ENCODE measurements around the gene ABHD16A. TPM values are rescaled to one million over a fixed set of nuclear protein-coding genes. Genes with fewer than 3 reads are reported as not detected.

Gene ABHD16A
- total RNA-seq, 1 experiment from 2014 or later = 28.0 TPM

DNA sequence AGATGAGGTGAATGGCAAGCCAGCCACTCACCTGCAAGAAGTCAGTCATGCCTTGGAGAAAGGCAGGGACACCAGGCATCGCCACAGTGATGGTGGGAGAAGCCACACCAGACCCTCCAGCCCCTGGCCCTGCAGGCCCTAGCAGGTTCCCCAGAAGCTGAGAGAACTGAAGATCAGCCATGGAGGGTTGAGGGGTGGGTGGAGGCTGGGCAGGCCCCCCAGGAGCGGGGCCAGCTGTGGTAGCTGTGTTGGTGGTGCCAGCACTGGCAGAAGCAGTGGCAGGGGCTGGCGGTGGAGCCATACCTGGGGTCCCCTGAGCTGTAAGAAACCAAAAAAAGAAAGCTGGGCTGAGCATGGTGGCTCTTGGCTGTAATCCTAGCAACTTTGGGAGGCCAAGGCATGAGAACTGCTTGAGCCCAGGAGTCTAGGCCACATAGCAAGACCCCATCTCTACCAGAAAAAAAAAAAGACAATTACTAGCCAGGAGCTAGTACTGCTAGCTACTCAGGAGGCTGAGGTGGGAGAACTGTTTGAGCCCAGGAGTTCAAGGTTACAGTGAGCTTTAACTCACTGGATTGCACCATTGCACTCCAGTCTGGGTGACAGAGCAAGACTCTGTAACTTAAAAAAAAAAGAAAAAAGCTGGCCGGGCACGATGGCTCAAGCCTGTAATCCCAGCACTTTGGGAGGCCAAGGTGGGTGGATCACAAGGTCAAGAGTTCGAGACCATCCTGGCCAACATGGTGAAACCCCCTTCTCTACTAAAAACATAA, 60.1 kb downstream of the ABHD16A start:
- DNase-seq (ENCODE audit: low spot score) = no peak

DNA sequence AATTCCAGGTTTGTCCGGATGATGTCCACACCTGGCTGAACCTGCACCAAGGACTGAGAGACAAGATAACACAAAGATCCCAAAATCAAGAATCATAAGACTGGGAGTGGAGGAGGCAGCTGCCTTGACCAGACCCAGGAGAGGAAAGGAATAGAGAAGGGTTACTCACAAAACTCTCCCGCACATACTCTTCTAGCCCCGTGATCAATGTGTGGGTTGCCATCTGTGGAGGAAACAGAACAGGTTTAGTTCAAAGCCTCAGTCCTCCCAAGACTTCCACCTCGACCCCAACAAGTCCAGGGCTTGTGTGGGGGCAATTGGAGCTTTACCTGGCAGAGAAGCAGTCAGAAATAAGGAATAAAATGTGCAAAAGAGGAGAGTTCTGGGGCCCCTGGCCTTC, 61.8 kb downstream of the ABHD16A start:
- no peak for DNase-seq (ENCODE audit: low spot score)

DNA sequence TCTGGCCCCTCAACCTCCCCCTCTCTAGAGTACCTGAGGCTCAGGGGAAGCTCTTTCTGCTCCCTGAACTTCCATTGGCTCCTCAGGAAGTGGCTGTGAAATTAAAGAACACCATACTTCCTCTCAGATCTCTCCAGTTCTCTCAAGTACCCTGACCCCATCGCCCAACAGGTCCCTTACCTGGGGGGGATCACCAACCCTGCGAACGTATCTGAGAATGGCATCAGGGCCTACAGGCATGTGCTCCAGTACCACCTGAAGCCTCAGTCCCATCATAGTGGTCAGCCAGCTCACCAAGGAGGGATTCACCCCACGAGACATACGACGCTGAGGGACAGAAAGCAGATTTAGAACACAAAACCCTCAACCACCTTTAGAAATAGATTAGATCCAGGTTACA, 62.5 kb downstream of the ABHD16A start:
- DNase-seq (ENCODE audit: low spot score) = no peak

DNA sequence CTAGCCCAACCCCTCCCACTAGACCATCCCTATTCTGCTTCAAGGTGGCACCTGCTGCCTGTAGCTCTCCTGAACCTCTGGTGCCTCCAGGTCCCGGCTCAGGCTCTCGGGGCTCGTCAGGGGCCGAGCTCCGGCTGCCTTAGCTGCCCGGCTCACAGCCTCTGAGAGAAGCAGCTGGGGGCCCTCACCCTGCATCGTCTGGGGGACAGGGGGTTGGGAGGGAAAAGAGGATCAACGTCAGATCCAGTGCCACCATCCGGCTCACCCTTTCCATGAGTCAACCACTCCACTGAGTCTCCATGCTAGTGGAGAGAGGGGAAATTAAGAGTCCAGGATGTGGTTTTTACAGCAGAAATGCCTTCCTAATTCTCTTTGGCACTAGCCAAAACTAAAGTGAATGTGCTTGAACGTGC, 63.7 kb downstream of the ABHD16A start:
- no peak for DNase-seq (ENCODE audit: low spot score)

DNA sequence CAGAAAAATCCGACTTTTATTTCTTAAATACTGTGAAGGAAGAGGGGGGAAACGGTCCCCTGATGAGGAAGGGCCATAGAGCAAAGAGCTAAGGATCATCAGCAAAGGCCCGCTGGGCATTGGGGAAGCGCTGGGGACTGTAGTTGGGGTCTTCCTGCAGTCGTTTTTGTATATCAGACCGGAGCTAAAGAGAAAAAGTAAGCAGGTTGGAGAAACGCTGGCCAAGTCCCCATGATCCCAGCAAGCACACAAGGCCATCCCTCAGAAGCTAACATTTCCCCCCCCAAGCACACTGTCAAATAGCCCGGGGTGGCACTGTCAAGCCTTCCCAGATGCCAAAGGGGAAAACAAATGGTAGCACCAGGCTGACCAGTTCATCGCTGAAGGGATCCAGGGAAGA, 64.1 kb downstream of the ABHD16A start:
- no peak for DNase-seq (ENCODE audit: low spot score)

Other genes with a start within 250 kb of the ABHD16A start
- 12.2 and 14.5 TPM in 2 replicates for gene MICB, start 205.2 kb downstream of the ABHD16A start, total RNA-seq (2014; rRNA removed; shearing (Covaris generic))
- gene MCCD1, start 174.4 kb downstream of the ABHD16A start, total RNA-seq (2014; rRNA removed; shearing (Covaris generic)) = not detected in 2 replicates
- 580 and 595 TPM in 2 replicates for gene DDX39B, start 161.3 kb downstream of the ABHD16A start, total RNA-seq (2014; rRNA removed; shearing (Covaris generic))
- 0.60 TPM in 1 of 2 replicates, not detected in the other for gene ATP6V1G2, start 156.7 kb downstream of the ABHD16A start, total RNA-seq (2014; rRNA removed; shearing (Covaris generic))
- 12.9 and 13.6 TPM in 2 replicates for gene NFKBIL1, start 155.7 kb downstream of the ABHD16A start, total RNA-seq (2014; rRNA removed; shearing (Covaris generic))
- gene LTA, start 131.0 kb downstream of the ABHD16A start, total RNA-seq (2014; rRNA removed; shearing (Covaris generic)) = not detected in 2 replicates
- not detected in 2 replicates for gene TNF, start 127.8 kb downstream of the ABHD16A start, total RNA-seq (2014; rRNA removed; shearing (Covaris generic))
- gene LTB, start 120.9 kb downstream of the ABHD16A start, total RNA-seq (2014; rRNA removed; shearing (Covaris generic)) = not detected in 2 replicates
- gene LST1, start 117.0 kb downstream of the ABHD16A start, total RNA-seq (2014; rRNA removed; shearing (Covaris generic)) = not detected in 2 replicates
- gene NCR3, start 110.3 kb downstream of the ABHD16A start, total RNA-seq (2014; rRNA removed; shearing (Covaris generic)) = not detected in 2 replicates
- not detected in 2 replicates for gene AIF1, start 88.1 kb downstream of the ABHD16A start, total RNA-seq (2014; rRNA removed; shearing (Covaris generic))
- gene PRRC2A, start 82.6 kb downstream of the ABHD16A start, total RNA-seq (2014; rRNA removed; shearing (Covaris generic)) = 26.2 and 36.1 TPM in 2 replicates
- 122 and 138 TPM in 2 replicates for gene BAG6, start 50.7 kb downstream of the ABHD16A start, total RNA-seq (2014; rRNA removed; shearing (Covaris generic))
- gene APOM, start 47.4 kb downstream of the ABHD16A start, total RNA-seq (2014; rRNA removed; shearing (Covaris generic)) = 0.91 and 1.1 TPM in 2 replicates
- 19.3 and 20.8 TPM in 2 replicates for gene C6orf47, start 42.5 kb downstream of the ABHD16A start, total RNA-seq (2014; rRNA removed; shearing (Covaris generic))
- 13.4 and 15.9 TPM in 2 replicates for gene GPANK1, start 38.3 kb downstream of the ABHD16A start, total RNA-seq (2014; rRNA removed; shearing (Covaris generic))
- 443 and 553 TPM in 2 replicates for gene CSNK2B, start 37.2 kb downstream of the ABHD16A start, total RNA-seq (2014; rRNA removed; shearing (Covaris generic))
- not detected in 2 replicates for gene LY6G5B, start 33.3 kb downstream of the ABHD16A start, total RNA-seq (2014; rRNA removed; shearing (Covaris generic))
- gene LY6G5C, start 22.3 kb downstream of the ABHD16A start, total RNA-seq (2014; rRNA removed; shearing (Covaris generic)) = 0.97 TPM in 1 of 2 replicates, not detected in the other
- gene LY6G6F, start 3.5 kb upstream of the ABHD16A start, total RNA-seq (2014; rRNA removed; shearing (Covaris generic)) = not detected in 2 replicates
- gene LY6G6D, start 12.0 kb upstream of the ABHD16A start, total RNA-seq (2014; rRNA removed; shearing (Covaris generic)) = not detected in 2 replicates
- not detected in 2 replicates for gene LY6G6C, start 18.4 kb upstream of the ABHD16A start, total RNA-seq (2014; rRNA removed; shearing (Covaris generic))
- not detected in 2 replicates for gene MPIG6B, start 20.0 kb upstream of the ABHD16A start, total RNA-seq (2014; rRNA removed; shearing (Covaris generic))
- 75.2 and 101 TPM in 2 replicates for gene DDAH2, start 26.0 kb upstream of the ABHD16A start, total RNA-seq (2014; rRNA removed; shearing (Covaris generic))
- gene CLIC1, start 33.2 kb upstream of the ABHD16A start, total RNA-seq (2014; rRNA removed; shearing (Covaris generic)) = 710 and 730 TPM in 2 replicates
- gene MSH5, start 36.7 kb upstream of the ABHD16A start, total RNA-seq (2014; rRNA removed; shearing (Covaris generic)) = 5.3 and 10.8 TPM in 2 replicates
- gene SAPCD1, start 59.3 kb upstream of the ABHD16A start, total RNA-seq (2014; rRNA removed; shearing (Covaris generic)) = 0.21 and 2.8 TPM in 2 replicates
- 0.37 and 2.2 TPM in 2 replicates for gene VWA7, start 74.0 kb upstream of the ABHD16A start, total RNA-seq (2014; rRNA removed; shearing (Covaris generic))
- gene VARS1, start 92.4 kb upstream of the ABHD16A start, total RNA-seq (2014; rRNA removed; shearing (Covaris generic)) = 37.3 and 37.5 TPM in 2 replicates
- gene LSM2, start 103.6 kb upstream of the ABHD16A start, total RNA-seq (2014; rRNA removed; shearing (Covaris generic)) = 108 and 123 TPM in 2 replicates
- 0.85 and 1.0 TPM in 2 replicates for gene HSPA1L, start 112.0 kb upstream of the ABHD16A start, total RNA-seq (2014; rRNA removed; shearing (Covaris generic))
- 29.8 and 31.5 TPM in 2 replicates for gene HSPA1A, start 112.2 kb upstream of the ABHD16A start, total RNA-seq (2014; rRNA removed; shearing (Covaris generic))
- gene HSPA1B, start 124.4 kb upstream of the ABHD16A start, total RNA-seq (2014; rRNA removed; shearing (Covaris generic)) = 84.4 and 109 TPM in 2 replicates
- 91.5 and 101 TPM in 2 replicates for gene NEU1, start 159.5 kb upstream of the ABHD16A start, total RNA-seq (2014; rRNA removed; shearing (Covaris generic))
- not detected in 2 replicates for gene SLC44A4, start 175.7 kb upstream of the ABHD16A start, total RNA-seq (2014; rRNA removed; shearing (Covaris generic))
- 44.6 and 49.6 TPM in 2 replicates for gene EHMT2, start 194.4 kb upstream of the ABHD16A start, total RNA-seq (2014; rRNA removed; shearing (Covaris generic))
- gene ZBTB12, start 198.8 kb upstream of the ABHD16A start, total RNA-seq (2014; rRNA removed; shearing (Covaris generic)) = 0.62 and 0.70 TPM in 2 replicates
- gene C2, start 224.4 kb upstream of the ABHD16A start, total RNA-seq (2014; rRNA removed; shearing (Covaris generic)) = 0.75 TPM in 1 of 2 replicates, not detected in the other
- gene CFB, start 242.8 kb upstream of the ABHD16A start, total RNA-seq (2014; rRNA removed; shearing (Covaris generic)) = 1.5 and 4.3 TPM in 2 replicates